ENCODE data around the gene ATP10A.

Gene ATP10A

GRCh38 chr15:25737218-25737643, 125.9 kb downstream of the ATP10A start:
- DNase-seq: no peak

- no peak for DNase-seq
Observed at GRCh38 chr15:25736461-25736860, 126.7 kb downstream of the ATP10A start.

- no peak for DNase-seq
Observed at GRCh38 chr15:25735550-25736384, 127.4 kb downstream of the ATP10A start.

- DNase-seq: no peak
Observed at GRCh38 chr15:25734680-25735355, 128.3 kb downstream of the ATP10A start.

GRCh38 chr15:25733856-25734679, 129.1 kb downstream of the ATP10A start:
- no peak for DNase-seq

- DNase-seq: no peak
Observed at GRCh38 chr15:25733036-25733855, 129.9 kb downstream of the ATP10A start.

GRCh38 chr15:25732191-25732590, 130.9 kb downstream of the ATP10A start:
- no peak for DNase-seq

GRCh38 chr15:25731411-25731810, 131.7 kb downstream of the ATP10A start:
- DNase-seq: no peak

- no peak for DNase-seq
Observed at GRCh38 chr15:25730918-25731317, 132.2 kb downstream of the ATP10A start.

GRCh38 chr15:25728816-25729215, 134.3 kb downstream of the ATP10A start:
- no peak for DNase-seq

GRCh38 chr15:25727867-25728600, 135.1 kb downstream of the ATP10A start:
- no peak for DNase-seq

GRCh38 chr15:25727116-25727515, 136.0 kb downstream of the ATP10A start:
- no peak for DNase-seq

GRCh38 chr15:25725758-25726157, 137.4 kb downstream of the ATP10A start:
- no peak for DNase-seq

GRCh38 chr15:25724899-25725298, 138.2 kb downstream of the ATP10A start:
- no peak for DNase-seq

- DNase-seq: peak; percentile 60
Observed at GRCh38 chr15:25721605-25721955, 141.5 kb downstream of the ATP10A start.

GRCh38 chr15:25719101-25719985, 143.8 kb downstream of the ATP10A start:
- DNase-seq: no peak

- DNase-seq: no peak
Observed at GRCh38 chr15:25718597-25718996, 144.5 kb downstream of the ATP10A start.

GRCh38 chr15:25718169-25718536, 145.0 kb downstream of the ATP10A start:
- no peak for DNase-seq

- DNase-seq: no peak
Observed at GRCh38 chr15:25717457-25718168, 145.5 kb downstream of the ATP10A start.

- no peak for DNase-seq
Observed at GRCh38 chr15:25717127-25717456, 146.0 kb downstream of the ATP10A start.

Measured in NCI-H526 treated with DMSO at 0.1 percent for 48 hours (cell line).